NCI-H1417 (cell line): ENCODE measurements around the gene AMIGO3.

Experiments
- DNase-seq, 3 experiments: peaks; one replicate each; lab custom pipeline; 2025; lab: John Stamatoyannopoulos, UW

Gene AMIGO3

GRCh38 chr3:49724586-49724985, 5.1 kb upstream of the AMIGO3 start:
- DNase-seq = no peak

GRCh38 chr3:49723628-49724551, 4.4 kb upstream of the AMIGO3 start, which contains the start of gene GMPPB:
GMPPB (minus strand) TSS chr3:49723951; CDS start chr3:49723726, 225 bp downstream.
- DNase-seq = peak; percentile 90 to 95 (median 92)

GRCh38 chr3:49723296-49723627, 3.8 kb upstream of the AMIGO3 start:
- peak; percentile 3 to 65 (median 50) for DNase-seq

- no peak for DNase-seq
Measured at GRCh38 chr3:49722896-49723295, 3.4 kb upstream of the AMIGO3 start.

GRCh38 chr3:49721896-49722781, 2.7 kb upstream of the AMIGO3 start:
- no peak for DNase-seq

GRCh38 chr3:49721596-49721895, 2.1 kb upstream of the AMIGO3 start:
- DNase-seq = no peak

GRCh38 chr3:49720855-49721595, 1.5 kb upstream of the AMIGO3 start:
- no peak for DNase-seq

GRCh38 chr3:49718858-49719213, 648 bp downstream of the AMIGO3 start:
- no peak for DNase-seq

GRCh38 chr3:49717959-49718857, 1.3 kb downstream of the AMIGO3 start:
- peak in 1 of 3 experiments; percentile 20 for DNase-seq

GRCh38 chr3:49717211-49717958, 2.1 kb downstream of the AMIGO3 start:
- DNase-seq = no peak

GRCh38 chr3:49716691-49717210, 2.7 kb downstream of the AMIGO3 start:
- DNase-seq = no peak

GRCh38 chr3:49716169-49716568, 3.3 kb downstream of the AMIGO3 start:
- no peak for DNase-seq

GRCh38 chr3:49715611-49716121, 3.8 kb downstream of the AMIGO3 start:
- no peak for DNase-seq

GRCh38 chr3:49714728-49715550, 4.5 kb downstream of the AMIGO3 start:
- no peak for DNase-seq

- no peak for DNase-seq
Measured at GRCh38 chr3:49713336-49714105, 6.0 kb downstream of the AMIGO3 start.

- DNase-seq = no peak
Measured at GRCh38 chr3:49712631-49713317, 6.7 kb downstream of the AMIGO3 start.

- DNase-seq = no peak
Measured at GRCh38 chr3:49712166-49712565, 7.3 kb downstream of the AMIGO3 start.

- no peak for DNase-seq
Measured at GRCh38 chr3:49711489-49711888, 8.0 kb downstream of the AMIGO3 start.
